Measurements from ENCODE around the gene FZD8.

FZD8 gene

GRCh38 chr10:35626971-35627507 lies 15.1 kb downstream of the FZD8 start:
- Mint-ChIP-seq H3K36me3 (ENCODE audit: low read depth) (no peaks in the 10 kb centered on the region), H3K4me1 (no peaks in the 10 kb centered on the region), H3K4me3 (no peak overlapping the region), H3K27ac (no peak overlapping the region), H3K27me3 (ENCODE audit: low read depth, poor library complexity) (no peaks in the 10 kb centered on the region), H3K9me3 (no peaks in the 10 kb centered on the region)
- TF ChIP-seq CTCF (IDR thresholded peaks at IDR 0.05): no peak
- DNase-seq: no peak

- TF ChIP-seq CTCF (IDR thresholded peaks at IDR 0.05): no peak
- Mint-ChIP-seq H3K27ac (no peak overlapping the region), H3K4me3 (no peak overlapping the region), H3K9me3 (peaks cover 14% of the 10 kb centered on the region), H3K36me3 (ENCODE audit: low read depth) (no peaks in the 10 kb centered on the region), H3K4me1 (no peaks in the 10 kb centered on the region), H3K27me3 (ENCODE audit: low read depth, poor library complexity) (no peaks in the 10 kb centered on the region)
- no peak for DNase-seq
Measured at GRCh38 chr10:35614312-35614711, 27.8 kb downstream of the FZD8 start.

DNA sequence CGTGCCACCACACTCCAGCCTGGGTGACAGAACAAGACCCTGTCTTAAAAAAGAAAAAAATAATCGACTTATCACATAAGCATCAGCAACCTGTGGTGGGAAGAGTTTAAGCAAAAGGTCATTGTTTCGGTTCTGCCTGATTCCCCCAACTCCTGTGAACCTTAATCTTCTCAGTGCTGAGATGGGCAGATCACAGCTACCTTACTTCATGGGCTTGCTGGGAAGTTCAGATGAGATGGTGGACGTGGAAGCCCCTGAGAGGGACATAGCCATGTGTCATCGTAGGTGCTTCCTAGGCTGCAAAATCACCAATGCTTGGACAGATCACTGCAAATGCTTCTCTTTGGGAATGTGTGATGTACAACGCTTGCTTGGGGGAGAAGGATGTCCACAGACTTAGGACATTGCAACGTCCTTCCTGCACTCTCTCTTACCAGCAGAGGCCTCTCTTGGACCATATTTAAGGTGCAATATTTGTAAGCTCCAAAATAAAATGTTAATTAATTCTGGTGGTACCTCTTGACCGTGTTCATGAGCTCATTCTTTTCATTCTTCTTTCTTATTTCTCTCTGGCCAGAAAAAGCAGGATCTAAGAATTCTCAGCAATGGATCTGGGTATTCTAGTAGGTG lies 28.4 kb downstream of the FZD8 start:
- Mint-ChIP-seq H3K9me3 (peaks cover 12% of the 10 kb centered on the region), H3K36me3 (ENCODE audit: low read depth) (no peaks in the 10 kb centered on the region), H3K4me3 (no peak overlapping the region), H3K27ac (no peak overlapping the region), H3K4me1 (no peaks in the 10 kb centered on the region), H3K27me3 (ENCODE audit: low read depth, poor library complexity) (no peaks in the 10 kb centered on the region)
- no peak for TF ChIP-seq CTCF (IDR thresholded peaks at IDR 0.05)
- no peak for DNase-seq

GRCh38 chr10:35613107-35613440 lies 29.0 kb downstream of the FZD8 start:
- DNase-seq: no peak
- H3K4me1 Mint-ChIP-seq: no peaks in the 10 kb centered on the region
- no peak for TF ChIP-seq CTCF (IDR thresholded peaks at IDR 0.05)
- H3K4me3 Mint-ChIP-seq: no peak overlapping the region
- no peaks in the 10 kb centered on the region for H3K36me3 Mint-ChIP-seq (ENCODE audit: low read depth)
- peak overlapping the region; percentile 29 for H3K27ac Mint-ChIP-seq
- H3K27me3 Mint-ChIP-seq (ENCODE audit: low read depth, poor library complexity): no peaks in the 10 kb centered on the region
- H3K9me3 Mint-ChIP-seq: peaks cover 12% of the 10 kb centered on the region

DNA sequence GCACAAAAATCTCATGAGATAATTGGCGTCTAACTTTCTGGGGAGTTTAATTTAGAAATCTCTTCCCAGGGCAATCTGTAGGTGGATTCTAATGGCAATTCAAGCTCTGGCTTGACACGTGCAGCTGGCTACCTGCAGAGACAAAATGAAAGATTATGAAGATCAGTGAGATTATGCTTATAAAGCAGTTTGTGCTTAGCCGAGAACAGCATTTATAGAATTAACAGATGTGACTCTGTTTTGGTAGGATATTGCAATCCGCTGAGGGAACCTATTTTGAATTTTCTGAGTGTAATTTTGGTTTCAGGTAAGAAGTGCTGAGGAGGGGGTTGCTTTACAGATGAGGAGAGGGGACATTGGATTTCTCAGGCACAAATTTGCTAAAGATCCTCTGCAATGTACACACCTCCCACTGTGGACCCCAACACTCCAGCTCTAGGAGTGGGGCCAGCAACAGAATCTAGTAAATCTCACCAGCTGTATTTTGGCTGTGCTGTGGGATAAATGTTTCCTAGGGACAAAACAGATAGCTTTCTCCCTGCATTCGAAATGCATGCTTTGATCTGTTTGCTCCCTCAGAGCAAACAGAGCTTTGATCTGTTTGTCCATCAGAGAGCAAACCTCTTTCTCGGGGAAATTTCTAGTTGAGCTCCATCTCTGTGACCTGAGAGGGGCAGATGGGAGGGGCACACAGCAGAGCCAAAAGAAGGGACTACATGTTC lies 29.6 kb downstream of the FZD8 start:
- Mint-ChIP-seq H3K4me1 (no peaks in the 10 kb centered on the region), H3K36me3 (ENCODE audit: low read depth) (no peaks in the 10 kb centered on the region), H3K27ac (peak overlapping the region; percentile 29), H3K4me3 (no peak overlapping the region), H3K27me3 (ENCODE audit: low read depth, poor library complexity) (no peaks in the 10 kb centered on the region), H3K9me3 (peaks cover 12% of the 10 kb centered on the region)
- DNase-seq: no peak
- no peak for TF ChIP-seq CTCF (IDR thresholded peaks at IDR 0.05)

GRCh38 chr10:35611750-35612149 lies 30.3 kb downstream of the FZD8 start:
- TF ChIP-seq CTCF (IDR thresholded peaks at IDR 0.05): no peak
- H3K4me3 Mint-ChIP-seq: no peak overlapping the region
- DNase-seq: no peak
- no peaks in the 10 kb centered on the region for H3K36me3 Mint-ChIP-seq (ENCODE audit: low read depth)
- no peaks in the 10 kb centered on the region for H3K4me1 Mint-ChIP-seq
- no peaks in the 10 kb centered on the region for H3K27me3 Mint-ChIP-seq (ENCODE audit: low read depth, poor library complexity)
- peaks cover 12% of the 10 kb centered on the region for H3K9me3 Mint-ChIP-seq
- H3K27ac Mint-ChIP-seq: no peak overlapping the region
